Osteocyte (in vitro differentiated cells): Measurements from ENCODE around the gene SLC6A11. TPM values are rescaled to one million over a fixed set of nuclear protein-coding genes. Genes with fewer than 3 reads are reported as not detected.

Experiments
- DNase-seq: peaks from one replicate; pipeline ENCODE4 v3.0.0; 2021; ENCODE audit warnings: mixed read lengths; ENCODE audit not compliant: unreplicated experiment; ENCODE audit errors: extremely low spot score
- H3K27ac Mint-ChIP-seq: one replicate; pipeline ENCODE4 v1.8.0; 2021; ENCODE audit warnings: mild to moderate bottlenecking, mixed read lengths; ENCODE audit not compliant: unreplicated experiment
- H3K27me3 Mint-ChIP-seq: one replicate; pipeline ENCODE4 v1.8.0; 2021; ENCODE audit warnings: mixed read lengths; ENCODE audit not compliant: unreplicated experiment
- H3K36me3 Mint-ChIP-seq: one replicate; pipeline ENCODE4 v1.8.0; 2021; ENCODE audit warnings: mixed read lengths; ENCODE audit not compliant: unreplicated experiment
- H3K4me1 Mint-ChIP-seq: one replicate; pipeline ENCODE4 v1.8.0; 2021; ENCODE audit warnings: mixed read lengths; ENCODE audit not compliant: unreplicated experiment
- H3K4me3 Mint-ChIP-seq: one replicate; pipeline ENCODE4 v1.8.0; 2021; ENCODE audit warnings: mild to moderate bottlenecking, moderate library complexity, mixed read lengths; ENCODE audit not compliant: unreplicated experiment
- H3K9me3 Mint-ChIP-seq: one replicate; pipeline ENCODE4 v1.8.0; 2021; ENCODE audit warnings: mixed read lengths; ENCODE audit not compliant: unreplicated experiment
- total RNA-seq: library from RNA; stranded (reverse); gene quantifications from 2 replicates; pipeline ENCODE4 v1.2.1, GENCODE V29; 2021
- TF ChIP-seq, protein P1 (sequence below): fragments of 200-600 bp; sonication (generic); IDR thresholded peaks from 2 replicates; pipeline ENCODE4 v1.5.0; 2021; ENCODE audit warnings: antibody characterized with exemption, mild to moderate bottlenecking, moderate library complexity

The SLC6A11 gene
- total RNA-seq, 1 donor from 2014 or later: not detected

- H3K27me3 Mint-ChIP-seq: peaks cover 8% of the 10 kb centered on the region
- H3K36me3 Mint-ChIP-seq: no peaks in the 10 kb centered on the region
- no peaks in the 10 kb centered on the region for H3K9me3 Mint-ChIP-seq
- H3K27ac Mint-ChIP-seq: no peak overlapping the region
- H3K4me3 Mint-ChIP-seq: no peak overlapping the region
- no peak for DNase-seq
- H3K4me1 Mint-ChIP-seq: no peaks in the 10 kb centered on the region
- TF ChIP-seq, protein P1, sequence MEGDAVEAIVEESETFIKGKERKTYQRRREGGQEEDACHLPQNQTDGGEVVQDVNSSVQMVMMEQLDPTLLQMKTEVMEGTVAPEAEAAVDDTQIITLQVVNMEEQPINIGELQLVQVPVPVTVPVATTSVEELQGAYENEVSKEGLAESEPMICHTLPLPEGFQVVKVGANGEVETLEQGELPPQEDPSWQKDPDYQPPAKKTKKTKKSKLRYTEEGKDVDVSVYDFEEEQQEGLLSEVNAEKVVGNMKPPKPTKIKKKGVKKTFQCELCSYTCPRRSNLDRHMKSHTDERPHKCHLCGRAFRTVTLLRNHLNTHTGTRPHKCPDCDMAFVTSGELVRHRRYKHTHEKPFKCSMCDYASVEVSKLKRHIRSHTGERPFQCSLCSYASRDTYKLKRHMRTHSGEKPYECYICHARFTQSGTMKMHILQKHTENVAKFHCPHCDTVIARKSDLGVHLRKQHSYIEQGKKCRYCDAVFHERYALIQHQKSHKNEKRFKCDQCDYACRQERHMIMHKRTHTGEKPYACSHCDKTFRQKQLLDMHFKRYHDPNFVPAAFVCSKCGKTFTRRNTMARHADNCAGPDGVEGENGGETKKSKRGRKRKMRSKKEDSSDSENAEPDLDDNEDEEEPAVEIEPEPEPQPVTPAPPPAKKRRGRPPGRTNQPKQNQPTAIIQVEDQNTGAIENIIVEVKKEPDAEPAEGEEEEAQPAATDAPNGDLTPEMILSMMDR: no peak
Observed at GRCh38 chr3:10806006-10806405, 10.0 kb upstream of the SLC6A11 start.

DNA sequence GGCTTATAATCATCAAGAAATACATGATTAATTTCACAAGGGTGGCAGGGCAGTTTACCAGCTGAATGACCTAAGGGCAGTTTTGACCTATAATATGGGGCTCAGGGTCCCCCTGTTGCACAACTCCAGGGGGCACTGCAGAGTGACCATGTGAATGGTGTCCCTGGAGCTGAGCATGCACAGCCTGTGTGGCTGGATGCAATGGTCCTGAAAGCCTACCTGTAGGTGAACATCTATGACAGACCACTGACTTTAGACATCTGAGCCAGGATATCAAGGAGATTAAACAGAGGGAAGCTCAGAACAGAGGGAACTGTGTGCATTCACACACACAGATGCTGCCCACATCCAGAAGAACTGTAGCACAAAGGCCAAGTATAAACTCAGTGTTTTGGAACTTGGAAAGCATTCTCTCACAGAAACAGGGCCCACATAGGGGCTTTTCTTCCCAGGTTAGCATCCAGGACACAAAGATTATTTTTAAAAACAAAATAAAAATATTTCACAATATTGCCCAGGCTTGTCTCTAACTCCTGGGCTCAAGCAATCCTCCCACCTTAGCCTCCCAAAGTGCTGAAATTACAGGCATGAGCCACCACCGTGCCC, 7.8 kb upstream of the SLC6A11 start:
- TF ChIP-seq, protein P1: no peak
- no peaks in the 10 kb centered on the region for H3K36me3 Mint-ChIP-seq
- H3K27me3 Mint-ChIP-seq: peaks cover 9% of the 10 kb centered on the region
- DNase-seq: no peak
- no peak overlapping the region for H3K4me3 Mint-ChIP-seq
- H3K27ac Mint-ChIP-seq: no peak overlapping the region
- H3K9me3 Mint-ChIP-seq: no peaks in the 10 kb centered on the region
- H3K4me1 Mint-ChIP-seq: no peaks in the 10 kb centered on the region

GRCh38 chr3:10808974-10809373, 7.1 kb upstream of the SLC6A11 start:
- Mint-ChIP-seq H3K4me1 (no peaks in the 10 kb centered on the region), H3K27me3 (peaks cover 10% of the 10 kb centered on the region), H3K9me3 (no peaks in the 10 kb centered on the region), H3K27ac (no peak overlapping the region), H3K36me3 (no peaks in the 10 kb centered on the region), H3K4me3 (no peak overlapping the region)
- no peak for DNase-seq
- TF ChIP-seq, protein P1: no peak

GRCh38 chr3:10810376-10810775, 5.7 kb upstream of the SLC6A11 start:
- H3K27me3 Mint-ChIP-seq: peaks cover 23% of the 10 kb centered on the region
- no peak overlapping the region for H3K27ac Mint-ChIP-seq
- no peaks in the 10 kb centered on the region for H3K4me1 Mint-ChIP-seq
- no peaks in the 10 kb centered on the region for H3K36me3 Mint-ChIP-seq
- TF ChIP-seq, protein P1: no peak
- H3K9me3 Mint-ChIP-seq: no peaks in the 10 kb centered on the region
- no peak overlapping the region for H3K4me3 Mint-ChIP-seq
- DNase-seq: no peak

GRCh38 chr3:10813425-10813824, 2.6 kb upstream of the SLC6A11 start:
- Mint-ChIP-seq H3K4me3 (no peak overlapping the region), H3K9me3 (no peaks in the 10 kb centered on the region), H3K27ac (no peak overlapping the region), H3K4me1 (no peaks in the 10 kb centered on the region), H3K27me3 (peaks cover 35% of the 10 kb centered on the region), H3K36me3 (no peaks in the 10 kb centered on the region)
- TF ChIP-seq, protein P1: no peak
- no peak for DNase-seq
